IPS-18a (cell line): ENCODE measurements around the gene SNX9.
"Not testable (repeated sequence)": the region's sequence is repeated elsewhere in the genome, so short reads cannot be mapped to it uniquely, and the experiment has no call there.

Source experiments
- H3K27ac ChIP-seq: one replicate; pipeline ENCODE4 v1.5.1; 2013; ENCODE audit warnings: low read length
- H3K27me3 ChIP-seq: one replicate; pipeline ENCODE4 v1.6.1; 2013; ENCODE audit warnings: mild to moderate bottlenecking, low read length; ENCODE audit not compliant: control insufficient read depth, insufficient read depth
- H3K36me3 ChIP-seq: one replicate; pipeline ENCODE4 v1.6.1; 2013; ENCODE audit warnings: low read depth, low read length; ENCODE audit not compliant: control insufficient read depth
- H3K4me1 ChIP-seq: one replicate; pipeline ENCODE4 v1.6.1; 2013; ENCODE audit warnings: low read depth, low read length; ENCODE audit not compliant: control insufficient read depth
- H3K4me3 ChIP-seq: one replicate; pipeline ENCODE4 v1.5.1; 2013; ENCODE audit warnings: low read length
- H3K9ac ChIP-seq: one replicate; pipeline ENCODE4 v1.6.1; 2013; ENCODE audit warnings: mild to moderate bottlenecking, low read length, moderate library complexity
- H3K9me3 ChIP-seq: one replicate; pipeline ENCODE4 v1.6.1; 2013; ENCODE audit warnings: low read depth, low read length; ENCODE audit not compliant: control insufficient read depth

SNX9 gene

DNA sequence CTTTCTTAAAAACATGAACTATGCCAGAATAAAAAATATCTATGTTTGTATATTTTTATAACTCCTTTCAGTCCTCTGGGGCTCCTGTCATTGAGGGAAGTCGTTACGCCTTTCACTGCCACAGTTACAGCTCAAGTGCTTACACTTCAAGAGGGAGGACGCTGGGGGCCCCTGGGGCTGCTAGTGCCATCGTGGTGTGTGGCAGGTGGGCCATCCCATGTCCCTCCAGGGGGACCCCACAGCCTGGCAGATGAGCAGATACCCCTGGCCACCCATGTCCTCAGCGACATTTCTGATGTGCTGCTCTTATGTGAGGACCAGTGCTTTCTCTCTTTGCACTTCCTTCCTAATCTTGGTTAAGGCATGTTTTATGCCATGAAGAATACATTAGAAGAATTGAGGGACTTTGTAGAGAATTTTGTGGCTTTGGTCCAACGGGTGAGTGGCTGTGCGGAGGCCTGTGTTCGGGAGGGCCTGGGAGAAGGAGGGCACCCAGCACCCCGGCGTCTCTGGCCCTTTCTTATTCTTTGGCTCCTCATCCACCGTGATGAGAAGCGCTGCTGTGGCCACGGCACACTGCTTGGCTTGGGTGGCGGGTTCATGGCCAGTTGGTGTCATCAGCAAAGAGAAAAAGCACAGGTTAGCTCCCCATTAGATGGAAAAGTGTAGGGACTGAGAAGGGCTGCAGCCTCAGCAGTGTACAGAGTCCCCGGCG, 120.4 kb downstream of the SNX9 start:
- Histone ChIP-seq H3K27ac (no peak overlapping the region), H3K9ac (no peak overlapping the region), H3K4me3 (no peak overlapping the region), H3K27me3 (no peaks in the 10 kb centered on the region), H3K9me3 (no peaks in the 10 kb centered on the region), H3K36me3 (peaks cover 39% of the 10 kb centered on the region), H3K4me1 (no peaks in the 10 kb centered on the region)

DNA sequence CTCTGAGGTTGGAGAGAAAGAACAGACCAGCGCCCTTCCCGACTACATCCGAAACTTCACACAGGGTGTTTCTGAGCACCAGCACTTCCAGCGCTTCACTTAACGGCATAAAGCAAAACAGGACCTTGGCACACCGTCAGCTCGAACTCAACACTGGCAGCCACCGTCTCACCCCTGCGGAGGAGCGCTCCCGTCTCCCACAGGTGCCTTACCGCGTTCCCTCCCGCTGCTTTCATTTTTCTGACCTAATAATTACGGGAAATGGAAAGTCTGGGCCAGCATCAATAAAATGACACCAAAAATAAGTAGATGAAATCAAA, 120.9 kb downstream of the SNX9 start:
- no peaks in the 10 kb centered on the region for H3K4me1 ChIP-seq
- no peaks in the 10 kb centered on the region for H3K27me3 ChIP-seq
- H3K36me3 ChIP-seq: peaks cover 34% of the 10 kb centered on the region
- H3K9ac ChIP-seq: no peak overlapping the region
- H3K27ac ChIP-seq: no peak overlapping the region
- no peak overlapping the region for H3K4me3 ChIP-seq
- no peaks in the 10 kb centered on the region for H3K9me3 ChIP-seq

GRCh38 chr6:157944983-157945931, 122.2 kb downstream of the SNX9 start:
- Histone ChIP-seq H3K36me3 (peaks cover 23% of the 10 kb centered on the region), H3K9me3 (peaks cover 4% of the 10 kb centered on the region), H3K4me3 (no peak overlapping the region), H3K27ac (no peak overlapping the region), H3K4me1 (no peaks in the 10 kb centered on the region), H3K9ac (no peak overlapping the region), H3K27me3 (no peaks in the 10 kb centered on the region)

- Histone ChIP-seq H3K4me3 (no peak overlapping the region), H3K9me3 (peaks cover 5% of the 10 kb centered on the region), H3K9ac (no peak overlapping the region), H3K36me3 (peaks cover 21% of the 10 kb centered on the region), H3K4me1 (no peaks in the 10 kb centered on the region), H3K27ac (no peak overlapping the region), H3K27me3 (no peaks in the 10 kb centered on the region)
These were observed 123.1 kb downstream of the SNX9 start for GRCh38 chr6:157946053-157946617.

GRCh38 chr6:157946865-157947532, 124.0 kb downstream of the SNX9 start:
- Histone ChIP-seq H3K4me1 (no peaks in the 10 kb centered on the region), H3K27ac (no peak overlapping the region), H3K27me3 (no peaks in the 10 kb centered on the region), H3K4me3 (no peak overlapping the region), H3K36me3 (peaks cover 12% of the 10 kb centered on the region), H3K9me3 (peaks cover 5% of the 10 kb centered on the region), H3K9ac (no peak overlapping the region)

DNA sequence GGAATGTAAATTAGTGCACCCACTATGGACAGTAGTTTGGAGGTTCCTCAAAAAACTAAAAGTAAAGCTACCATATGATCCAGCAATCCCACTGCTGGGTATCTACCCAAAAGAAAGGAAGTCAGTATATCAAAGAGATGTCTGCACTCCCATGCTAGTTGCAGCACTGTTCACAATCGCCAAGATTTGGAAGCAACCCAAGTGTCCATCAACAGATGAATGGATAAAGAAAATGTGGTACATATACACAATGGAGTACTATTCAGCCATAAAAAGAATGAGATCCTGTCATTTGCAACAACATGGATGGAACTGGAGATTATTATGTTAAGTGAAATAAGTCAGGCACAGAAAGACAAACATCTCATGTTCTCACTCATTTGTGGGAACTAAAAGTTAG, 127.9 kb downstream of the SNX9 start:
- not testable (repeated sequence) for H3K36me3 ChIP-seq, H3K27me3 ChIP-seq, H3K9me3 ChIP-seq, H3K27ac ChIP-seq, H3K4me1 ChIP-seq, H3K4me3 ChIP-seq, H3K9ac ChIP-seq

DNA sequence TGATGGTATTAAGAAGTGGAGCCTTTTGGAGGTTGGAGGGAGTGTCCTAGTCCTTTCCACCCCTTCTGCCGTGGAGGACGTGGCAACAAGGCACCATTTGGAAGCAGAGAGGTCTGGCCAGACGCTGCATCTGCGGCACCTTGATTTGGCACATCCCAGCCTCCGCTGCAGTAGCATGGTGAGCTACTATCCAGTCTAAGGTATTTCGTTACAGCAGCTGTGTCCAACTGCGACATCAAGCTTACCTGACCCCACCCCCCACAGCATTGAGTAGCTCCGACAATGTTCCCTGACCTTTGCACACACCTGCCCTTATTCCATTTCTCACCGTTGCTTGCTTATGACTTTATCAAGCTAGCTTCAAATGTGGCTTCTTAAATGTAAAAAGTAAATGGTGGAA, 128.8 kb downstream of the SNX9 start:
- Histone ChIP-seq H3K27ac (no peak overlapping the region), H3K4me3 (no peak overlapping the region), H3K9me3 (peaks cover 5% of the 10 kb centered on the region), H3K9ac (no peak overlapping the region), H3K36me3 (no peaks in the 10 kb centered on the region), H3K27me3 (no peaks in the 10 kb centered on the region), H3K4me1 (no peaks in the 10 kb centered on the region)

DNA sequence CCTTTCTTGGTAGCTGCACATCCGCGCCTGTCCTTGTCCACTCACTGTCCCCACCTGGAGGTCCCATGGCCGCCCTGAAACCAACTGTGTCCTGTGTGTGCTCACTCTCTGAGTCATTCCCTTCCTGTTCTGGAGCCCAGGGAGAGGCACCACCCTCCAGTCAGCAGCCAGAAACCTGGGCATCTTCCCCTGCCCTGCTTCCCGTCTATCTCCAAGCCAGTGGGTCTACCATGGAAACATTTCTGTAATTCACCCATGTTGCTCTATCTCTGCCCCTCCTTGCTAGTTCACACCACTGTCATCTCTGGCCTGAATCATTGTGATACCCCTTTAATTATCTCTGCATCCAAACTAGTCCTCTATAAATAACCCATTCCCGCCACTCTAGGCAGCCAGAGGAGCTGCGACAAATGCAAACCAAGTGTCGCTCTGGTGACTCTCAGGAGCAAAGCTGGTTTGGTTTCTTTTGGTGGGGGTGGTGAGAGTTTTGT, 129.9 kb downstream of the SNX9 start:
- Histone ChIP-seq H3K4me1 (no peaks in the 10 kb centered on the region), H3K4me3 (no peak overlapping the region), H3K27ac (no peak overlapping the region), H3K9me3 (peaks cover 6% of the 10 kb centered on the region), H3K36me3 (no peaks in the 10 kb centered on the region), H3K9ac (no peak overlapping the region), H3K27me3 (no peaks in the 10 kb centered on the region)

GRCh38 chr6:157953580-157954091, 130.6 kb downstream of the SNX9 start:
- H3K4me3 ChIP-seq: no peak overlapping the region
- H3K36me3 ChIP-seq: no peaks in the 10 kb centered on the region
- no peaks in the 10 kb centered on the region for H3K27me3 ChIP-seq
- no peak overlapping the region for H3K27ac ChIP-seq
- H3K9ac ChIP-seq: no peak overlapping the region
- peaks cover 11% of the 10 kb centered on the region for H3K9me3 ChIP-seq
- H3K4me1 ChIP-seq: no peaks in the 10 kb centered on the region

DNA sequence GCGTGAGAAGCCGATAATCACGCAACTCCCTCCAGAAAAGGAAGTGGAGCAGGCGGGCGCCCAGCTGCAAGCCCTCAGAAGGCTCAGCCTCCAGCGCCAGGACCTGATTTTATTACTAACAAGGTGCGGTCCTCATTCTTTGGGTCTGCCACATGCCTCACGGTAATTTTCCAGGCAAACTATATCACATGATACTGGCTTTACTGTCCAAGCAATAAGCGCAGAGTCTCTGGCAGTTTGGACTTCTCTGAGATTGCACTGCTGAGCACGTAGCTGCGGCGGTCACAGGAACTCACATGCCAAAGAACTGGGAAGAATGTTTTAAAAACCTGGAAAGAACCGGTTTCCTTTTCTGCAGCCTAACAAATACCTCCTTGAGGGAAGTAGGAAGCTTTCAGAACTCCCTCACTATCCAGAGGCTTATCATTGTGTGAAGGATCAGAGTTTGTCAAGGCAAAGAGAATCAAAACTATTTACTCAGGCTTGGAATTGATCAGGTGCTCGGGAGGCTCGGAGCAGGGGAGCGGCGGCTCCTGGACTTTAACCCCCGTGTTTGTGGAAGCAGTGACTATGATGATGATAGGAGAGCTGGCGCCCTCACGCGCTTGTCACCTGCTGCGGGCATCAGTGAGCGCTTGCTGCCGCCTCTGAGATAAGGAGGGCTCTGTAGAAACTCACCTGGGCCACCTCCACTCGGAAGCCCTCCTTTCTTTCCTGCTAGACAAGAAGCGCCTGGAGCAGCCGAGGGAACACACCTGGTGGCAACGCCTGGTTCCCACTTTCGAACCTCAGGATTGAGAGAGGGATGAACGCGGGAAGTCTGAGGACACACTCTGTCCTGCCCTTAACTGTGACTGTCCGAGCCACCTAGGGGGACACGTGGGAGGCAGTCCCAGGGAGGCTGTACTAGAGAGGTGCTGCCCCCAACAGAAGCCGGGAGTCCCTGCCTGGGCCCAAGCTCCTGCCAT, 131.4 kb downstream of the SNX9 start:
- Histone ChIP-seq H3K27me3 (no peaks in the 10 kb centered on the region), H3K4me1 (no peaks in the 10 kb centered on the region), H3K9me3 (peaks cover 13% of the 10 kb centered on the region), H3K36me3 (no peaks in the 10 kb centered on the region), H3K27ac (no peak overlapping the region), H3K9ac (no peak overlapping the region), H3K4me3 (no peak overlapping the region)
